Peyer's patch (tissue), 4 donors: ENCODE data around the gene ZDHHC3. TPM values are rescaled to one million over a fixed set of nuclear protein-coding genes. Genes with fewer than 3 reads are reported as not detected.

Experiments
- DNase-seq, 3 donors: peaks; one replicate each; pipeline ENCODE4 v3.0.0-alpha.2; 2017 to 2019
- H3K27ac ChIP-seq, 4 donors: fragments of 200-600 bp; sonication (generic); one replicate each; pipeline ENCODE4 v1.5.1; 2016 to 2019
- H3K27me3 ChIP-seq, 2 donors: fragments of 200-600 bp; sonication (generic); one replicate each; pipeline ENCODE4 v1.5.1; 2019
- H3K36me3 ChIP-seq, 3 donors: fragments of 200-600 bp; sonication (generic); one replicate each; pipeline ENCODE4 v1.5.1; 2016 to 2019
- H3K4me1 ChIP-seq, 4 donors: fragments of 200-600 bp; sonication (generic); one replicate each; pipeline ENCODE4 v1.5.1; 2016 to 2019
- H3K4me3 ChIP-seq, 4 donors: fragments of 200-600 bp; sonication (generic); 1 replicate in 3 of 4; 2 replicates in 1 of 4; pipeline ENCODE4 v1.5.1; 2016 to 2019; ENCODE audit warnings: mild to moderate bottlenecking in 1 of 4
- H3K9me3 ChIP-seq, 4 donors: fragments of 200-600 bp; sonication (generic); one replicate each; pipeline ENCODE4 v1.5.1; 2016 to 2019; ENCODE audit warnings: mild to moderate bottlenecking in 1 of 4
- POLR2A ChIP-seq, 2 donors: fragments of 450-650 bp; IDR thresholded peaks; one replicate each; pipeline ENCODE4 v1.5.1; 2017; ENCODE audit warnings: antibody characterized with exemption in 2 of 2, mild to moderate bottlenecking in 2 of 2, moderate library complexity in 2 of 2
- total RNA-seq, 4 donors: library from RNA; depleted of rRNA; stranded (reverse); fragments of >200 nt; gene quantifications; one replicate each; pipeline ENCODE4 v1.1.0, GENCODE V29; 2016
- TF ChIP-seq, protein P1 (sequence below), 6 experiments: fragments of 450-650 bp in 4 of 6; fragments of 200-600 bp in 2 of 6; sonication (generic) in 1 of 6; IDR thresholded peaks; one replicate each; pipeline ENCODE4 v1.5.1; 2017 to 2019; ENCODE audit warnings: antibody characterized with exemption in 6 of 6, mild to moderate bottlenecking in 3 of 6, moderate library complexity in 1 of 6

ZDHHC3 gene, protein sequence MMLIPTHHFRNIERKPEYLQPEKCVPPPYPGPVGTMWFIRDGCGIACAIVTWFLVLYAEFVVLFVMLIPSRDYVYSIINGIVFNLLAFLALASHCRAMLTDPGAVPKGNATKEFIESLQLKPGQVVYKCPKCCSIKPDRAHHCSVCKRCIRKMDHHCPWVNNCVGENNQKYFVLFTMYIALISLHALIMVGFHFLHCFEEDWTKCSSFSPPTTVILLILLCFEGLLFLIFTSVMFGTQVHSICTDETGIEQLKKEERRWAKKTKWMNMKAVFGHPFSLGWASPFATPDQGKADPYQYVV
- 100 to 1,000 TPM in 3 of 4 donors, 10 to 100 TPM in 1; 70.1 to 190 (median 152) TPM for total RNA-seq

DNA sequence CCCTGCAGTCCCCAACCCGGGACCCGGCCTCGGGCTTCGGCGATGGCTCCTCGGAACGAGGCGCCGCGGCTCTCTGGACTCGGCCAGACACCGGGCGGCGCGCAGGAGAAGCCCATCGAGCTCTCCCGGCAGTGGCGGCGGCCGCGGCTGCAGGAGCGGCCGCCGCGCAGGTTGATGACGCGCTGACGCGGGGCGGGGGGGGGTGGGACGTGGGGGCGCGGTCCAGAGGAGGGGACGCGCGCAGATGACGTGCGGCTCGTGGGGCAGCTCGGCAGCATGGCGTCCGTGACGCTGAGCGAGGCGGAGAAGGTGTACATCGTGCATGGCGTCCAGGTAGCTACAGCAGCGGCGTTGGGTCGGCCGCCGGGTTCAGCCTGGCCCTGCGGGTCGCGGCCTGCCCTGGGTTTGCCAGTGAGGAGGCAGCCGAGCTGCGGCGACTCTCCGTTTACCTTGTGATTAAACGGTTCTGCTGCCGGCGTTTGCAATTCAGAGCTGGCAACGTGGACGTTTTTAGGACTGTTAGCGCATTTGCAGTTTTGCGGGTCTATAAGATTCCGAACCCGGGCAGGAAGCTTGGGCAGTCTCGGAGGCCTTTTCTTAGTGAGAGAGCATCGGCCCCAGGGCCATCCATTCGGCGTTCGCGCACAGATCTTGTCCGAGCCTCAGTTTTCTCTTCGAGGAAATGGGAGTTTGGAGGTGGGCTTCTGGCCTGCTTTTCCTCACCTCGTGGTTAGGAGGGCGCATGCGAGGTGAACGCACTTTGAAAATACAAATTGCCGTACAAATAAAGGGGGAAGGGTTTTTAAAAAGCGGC lies at the start of gene ZDHHC3, which contains the start of gene EXOSC7:
TSS of gene ZDHHC3 (minus strand) at position 173 of the 814 bp plus-strand sequence. CDS start 16,738 bp downstream, outside the sequence.
TSS of gene EXOSC7 (plus strand) at position 243 of the 814 bp plus-strand sequence. CDS start at position 277, 34 bp downstream.
- Histone ChIP-seq H3K36me3 (no peaks in the 10 kb centered on the region), H3K4me3 (peak within 1 kb of the TSS; percentile 84 to 97 (median 92)), H3K9me3 (no peaks in the 10 kb centered on the region), H3K4me1 (peaks cover 0 to 41% (median 3%) of the 10 kb centered on the region in 4 donors), H3K27ac (peak within 1 kb of the TSS; percentile 85 to 97 (median 90)), H3K27me3 (no peaks in the 10 kb centered on the region)
- TF ChIP-seq, protein P1, sequence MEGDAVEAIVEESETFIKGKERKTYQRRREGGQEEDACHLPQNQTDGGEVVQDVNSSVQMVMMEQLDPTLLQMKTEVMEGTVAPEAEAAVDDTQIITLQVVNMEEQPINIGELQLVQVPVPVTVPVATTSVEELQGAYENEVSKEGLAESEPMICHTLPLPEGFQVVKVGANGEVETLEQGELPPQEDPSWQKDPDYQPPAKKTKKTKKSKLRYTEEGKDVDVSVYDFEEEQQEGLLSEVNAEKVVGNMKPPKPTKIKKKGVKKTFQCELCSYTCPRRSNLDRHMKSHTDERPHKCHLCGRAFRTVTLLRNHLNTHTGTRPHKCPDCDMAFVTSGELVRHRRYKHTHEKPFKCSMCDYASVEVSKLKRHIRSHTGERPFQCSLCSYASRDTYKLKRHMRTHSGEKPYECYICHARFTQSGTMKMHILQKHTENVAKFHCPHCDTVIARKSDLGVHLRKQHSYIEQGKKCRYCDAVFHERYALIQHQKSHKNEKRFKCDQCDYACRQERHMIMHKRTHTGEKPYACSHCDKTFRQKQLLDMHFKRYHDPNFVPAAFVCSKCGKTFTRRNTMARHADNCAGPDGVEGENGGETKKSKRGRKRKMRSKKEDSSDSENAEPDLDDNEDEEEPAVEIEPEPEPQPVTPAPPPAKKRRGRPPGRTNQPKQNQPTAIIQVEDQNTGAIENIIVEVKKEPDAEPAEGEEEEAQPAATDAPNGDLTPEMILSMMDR (IDR thresholded peaks at IDR 0.05) = no peak
- peak; percentile 74 to 83 for TF ChIP-seq POLR2A (IDR thresholded peaks at IDR 0.05)
- peak; percentile 89 to 96 (median 95) for DNase-seq

DNA sequence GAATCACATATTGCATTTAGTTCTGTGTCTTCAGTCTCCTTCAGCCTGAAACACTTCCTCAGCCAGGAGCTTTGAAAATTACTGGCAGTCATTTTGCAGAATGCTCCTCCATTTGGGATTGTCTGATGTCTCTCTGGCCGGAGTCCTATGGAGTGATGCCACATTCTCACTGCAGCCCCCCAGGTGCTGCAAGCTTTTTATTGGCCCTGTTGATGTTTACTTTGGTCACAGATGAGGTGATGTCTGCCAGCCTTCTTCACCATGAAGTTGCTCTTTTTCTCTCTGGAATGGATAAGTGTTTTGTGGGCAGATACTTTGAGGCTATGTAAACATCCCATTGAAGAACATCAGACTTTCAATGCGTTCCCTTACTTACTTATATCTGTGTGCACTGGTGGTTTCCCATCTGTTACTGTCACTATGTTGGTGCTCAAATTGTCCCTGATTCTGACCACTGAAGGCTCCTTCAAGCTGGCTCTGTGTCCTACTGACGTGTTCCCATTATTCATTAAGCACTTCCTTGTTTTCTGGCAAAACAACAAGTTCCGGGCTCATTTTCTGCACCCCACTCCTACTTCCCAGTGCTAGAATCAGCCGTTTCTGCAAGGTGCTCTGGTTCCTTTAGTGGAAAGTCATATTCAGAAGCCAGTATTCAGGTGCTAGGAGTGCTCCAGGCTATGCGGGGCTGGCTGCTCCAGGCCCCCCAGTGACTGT lies 48.7 kb upstream of the ZDHHC3 start:
- no peak for TF ChIP-seq POLR2A (IDR thresholded peaks at IDR 0.05)
- Histone ChIP-seq H3K4me1 (peaks cover 0 to 6% (median 0%) of the 10 kb centered on the region in 4 donors), H3K4me3 (no peak overlapping the region), H3K27me3 (no peaks in the 10 kb centered on the region), H3K36me3 (no peaks in the 10 kb centered on the region), H3K9me3 (no peaks in the 10 kb centered on the region), H3K27ac (peak overlapping the region in 2 of 4 donors; percentile 53 to 56)
- DNase-seq = no peak

DNA sequence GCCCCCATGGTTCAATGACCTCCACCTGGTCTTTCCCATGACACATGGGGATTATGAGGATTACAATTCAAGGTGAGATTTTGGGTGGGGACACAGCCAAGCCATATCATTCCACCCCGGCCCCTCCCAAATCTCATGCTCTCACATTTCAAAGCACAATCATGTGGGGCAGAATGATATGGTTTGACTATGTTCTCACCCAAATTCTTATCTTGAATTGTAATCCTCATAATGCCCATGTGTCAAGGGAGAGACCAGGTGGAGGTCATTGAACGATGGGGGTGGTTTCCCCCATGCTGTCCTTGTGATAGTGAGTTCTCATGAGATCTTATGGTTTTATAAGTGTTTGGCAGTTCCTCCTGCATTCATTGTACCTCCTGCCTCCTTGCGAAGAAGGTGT lies 47.7 kb upstream of the ZDHHC3 start:
- no peak for TF ChIP-seq POLR2A (IDR thresholded peaks at IDR 0.05)
- TF ChIP-seq, protein P1 (IDR thresholded peaks at IDR 0.05) = no peak
- no peak for DNase-seq
- Histone ChIP-seq H3K27me3 (no peaks in the 10 kb centered on the region), H3K4me3 (no peak overlapping the region), H3K4me1 (peaks cover 0 to 6% (median 0%) of the 10 kb centered on the region in 4 donors), H3K9me3 (no peaks in the 10 kb centered on the region), H3K27ac (no peak overlapping the region), H3K36me3 (no peaks in the 10 kb centered on the region)

DNA sequence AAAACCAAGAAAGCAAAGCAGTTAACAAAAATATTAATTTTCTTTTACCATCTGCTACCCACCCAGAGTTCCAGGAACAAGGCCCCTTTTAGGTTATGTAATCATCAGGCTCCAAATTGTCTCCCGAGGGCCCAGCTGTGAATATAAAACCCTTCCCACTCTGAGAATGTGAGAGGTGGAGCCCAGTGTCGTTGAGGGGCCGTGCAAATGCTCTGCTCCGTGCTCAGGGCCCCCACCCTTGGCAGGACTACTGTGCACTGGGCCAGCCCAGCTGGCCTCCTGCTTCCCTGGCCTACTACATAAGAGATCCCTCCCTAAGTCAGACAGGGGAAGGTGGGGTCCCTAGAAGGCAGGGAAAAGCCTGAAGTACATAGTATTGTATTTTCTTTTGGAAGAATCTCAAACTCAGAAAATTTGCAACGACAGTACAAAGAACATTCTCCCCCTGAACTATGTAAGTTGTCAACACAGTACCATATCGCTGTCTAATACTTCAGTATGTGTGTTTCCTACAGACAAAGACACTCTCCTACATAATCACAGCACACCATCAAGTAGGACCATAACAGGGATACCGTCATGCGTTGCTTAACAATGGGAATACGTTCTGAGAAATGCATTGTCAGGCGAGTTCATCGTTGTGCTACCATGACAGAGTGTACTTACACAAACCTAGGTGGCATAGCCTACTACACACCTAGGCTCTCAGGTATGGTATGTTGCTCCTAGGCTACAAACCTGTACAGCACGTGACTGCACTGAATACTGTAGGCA lies 45.7 kb upstream of the ZDHHC3 start:
- no peak for TF ChIP-seq POLR2A (IDR thresholded peaks at IDR 0.05)
- TF ChIP-seq, protein P1 (IDR thresholded peaks at IDR 0.05) = no peak
- Histone ChIP-seq H3K36me3 (no peaks in the 10 kb centered on the region), H3K4me3 (no peak overlapping the region), H3K27me3 (no peaks in the 10 kb centered on the region), H3K4me1 (peaks cover 0 to 6% (median 0%) of the 10 kb centered on the region in 4 donors), H3K9me3 (no peaks in the 10 kb centered on the region), H3K27ac (no peak overlapping the region)
- DNase-seq = no peak

DNA sequence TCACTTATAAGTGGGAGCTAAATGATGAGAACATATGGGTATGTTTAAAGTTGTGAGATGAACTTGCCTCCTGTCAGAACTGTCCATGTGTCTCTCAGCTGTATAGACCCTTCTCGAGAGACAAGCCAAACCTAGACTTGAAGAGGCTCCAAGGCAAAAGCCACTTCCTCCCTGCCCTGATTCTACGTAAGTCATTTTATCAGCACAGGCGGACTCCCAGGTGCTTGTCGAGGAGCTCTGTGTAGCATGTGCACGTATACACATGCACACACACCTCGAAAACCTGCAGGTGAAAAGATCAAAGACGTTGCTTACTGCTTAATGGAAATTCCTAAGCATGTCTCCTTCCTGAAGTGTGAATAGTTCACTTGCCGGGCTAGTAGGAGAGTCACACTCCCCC lies 44.6 kb upstream of the ZDHHC3 start:
- no peak for DNase-seq

More for the DNA sequence above, 44.6 kb upstream of the ZDHHC3 start:
- no peak overlapping the region for H3K27ac ChIP-seq
- no peaks in the 10 kb centered on the region for H3K36me3 ChIP-seq
- no peak overlapping the region for H3K4me3 ChIP-seq
- no peaks in the 10 kb centered on the region for H3K9me3 ChIP-seq
- H3K27me3 ChIP-seq = no peaks in the 10 kb centered on the region
- TF ChIP-seq POLR2A (IDR thresholded peaks at IDR 0.05) = no peak
- TF ChIP-seq, protein P1 (IDR thresholded peaks at IDR 0.05) = no peak
- peaks cover 0 to 6% (median 0%) of the 10 kb centered on the region in 4 donors for H3K4me1 ChIP-seq
